ENCODE data around the gene EP400.

EP400 gene

DNA sequence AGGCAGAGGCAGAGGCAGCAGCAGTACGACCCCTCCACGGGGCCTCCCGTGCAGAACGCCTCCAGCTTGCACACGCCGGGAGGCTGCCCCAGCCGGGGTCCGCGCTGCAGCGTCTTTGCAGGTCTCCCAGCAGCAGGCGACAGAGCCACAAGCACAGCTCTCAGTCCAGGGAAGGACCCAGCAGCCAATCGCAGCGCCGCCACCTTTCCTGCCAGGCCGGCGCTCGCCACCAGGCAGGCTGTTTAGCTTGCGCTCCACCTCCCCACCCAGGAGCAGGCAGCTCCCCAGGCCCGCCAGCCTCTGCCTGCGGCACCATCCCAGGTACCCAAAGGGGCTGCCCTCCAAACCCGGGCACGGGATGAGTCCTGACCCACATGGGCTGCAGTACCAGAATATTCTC lies 169.1 kb downstream of the EP400 start:
- Mint-ChIP-seq H3K36me3 (ENCODE audit: low read depth) (peaks cover under 1% of the 10 kb centered on the region), H3K4me1 (ENCODE audit: low read depth) (no peaks in the 10 kb centered on the region), H3K9me3 (no peaks in the 10 kb centered on the region), H3K27ac (no peak overlapping the region), H3K27me3 (ENCODE audit: low read depth) (no peaks in the 10 kb centered on the region), H3K4me3 (no peak overlapping the region)

DNA sequence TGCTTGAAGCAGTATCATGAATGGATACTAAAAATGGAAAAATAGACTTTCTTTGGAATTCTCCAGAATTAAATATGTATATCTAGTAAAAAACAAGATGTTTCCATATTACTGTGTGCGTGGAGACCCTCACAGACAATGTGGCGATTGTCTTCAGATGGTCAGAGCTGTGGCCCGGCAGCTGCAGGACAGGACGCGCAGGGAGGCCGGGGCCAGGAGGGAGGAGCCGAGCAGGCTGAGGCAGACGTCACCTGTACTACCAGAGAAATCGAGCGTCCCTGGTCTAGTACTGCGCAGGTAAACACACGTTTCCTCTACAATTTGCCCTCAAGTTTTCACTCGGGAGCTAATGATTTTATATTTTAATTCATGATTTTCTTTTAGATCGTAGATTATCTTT lies 171.5 kb downstream of the EP400 start:
- no peaks in the 10 kb centered on the region for H3K4me1 Mint-ChIP-seq (ENCODE audit: low read depth)
- no peaks in the 10 kb centered on the region for H3K27me3 Mint-ChIP-seq (ENCODE audit: low read depth)
- H3K4me3 Mint-ChIP-seq: no peak overlapping the region
- H3K27ac Mint-ChIP-seq: no peak overlapping the region
- peaks cover 10% of the 10 kb centered on the region for H3K36me3 Mint-ChIP-seq (ENCODE audit: low read depth)
- H3K9me3 Mint-ChIP-seq: no peaks in the 10 kb centered on the region

DNA sequence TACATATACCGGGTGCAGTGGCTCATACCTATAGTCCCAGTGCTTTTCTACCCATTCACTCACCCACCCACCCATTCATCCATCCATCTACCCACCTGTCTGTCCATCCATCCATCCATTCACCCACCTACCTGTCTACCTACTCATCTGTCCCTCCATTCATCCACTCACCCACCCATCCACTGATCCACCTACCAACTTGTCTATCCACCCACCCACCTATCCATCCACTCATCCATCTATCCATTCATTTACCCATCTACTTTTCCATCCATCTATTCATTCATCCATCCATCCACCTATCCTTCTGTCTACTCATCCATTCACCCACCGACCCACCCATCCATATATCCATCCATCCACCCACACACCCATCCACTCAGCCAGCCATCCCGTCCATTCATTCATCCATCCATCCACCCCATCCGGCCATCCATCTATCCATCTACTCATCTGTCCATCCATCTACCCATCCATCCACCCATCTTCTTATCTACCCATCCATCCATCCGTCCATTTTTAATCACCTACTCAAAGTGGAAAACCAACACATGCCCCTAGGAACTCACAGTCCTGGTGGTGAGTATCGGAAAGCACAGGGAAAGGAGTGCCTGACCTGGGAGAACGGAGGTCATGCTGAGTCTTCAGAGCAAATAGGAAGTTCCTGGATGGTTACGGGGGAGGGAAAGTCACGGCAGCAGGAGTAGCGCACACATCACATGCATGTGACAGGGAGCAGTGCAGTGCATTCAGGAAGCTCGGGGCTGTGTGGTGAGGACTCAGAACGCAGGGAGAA lies 174.4 kb downstream of the EP400 start:
- Mint-ChIP-seq H3K4me1 (ENCODE audit: low read depth) (no peaks in the 10 kb centered on the region), H3K27me3 (ENCODE audit: low read depth) (no peaks in the 10 kb centered on the region), H3K4me3 (no peak overlapping the region), H3K9me3 (peaks cover 7% of the 10 kb centered on the region), H3K36me3 (ENCODE audit: low read depth) (peaks cover 24% of the 10 kb centered on the region), H3K27ac (peak overlapping the region; percentile 9)

DNA sequence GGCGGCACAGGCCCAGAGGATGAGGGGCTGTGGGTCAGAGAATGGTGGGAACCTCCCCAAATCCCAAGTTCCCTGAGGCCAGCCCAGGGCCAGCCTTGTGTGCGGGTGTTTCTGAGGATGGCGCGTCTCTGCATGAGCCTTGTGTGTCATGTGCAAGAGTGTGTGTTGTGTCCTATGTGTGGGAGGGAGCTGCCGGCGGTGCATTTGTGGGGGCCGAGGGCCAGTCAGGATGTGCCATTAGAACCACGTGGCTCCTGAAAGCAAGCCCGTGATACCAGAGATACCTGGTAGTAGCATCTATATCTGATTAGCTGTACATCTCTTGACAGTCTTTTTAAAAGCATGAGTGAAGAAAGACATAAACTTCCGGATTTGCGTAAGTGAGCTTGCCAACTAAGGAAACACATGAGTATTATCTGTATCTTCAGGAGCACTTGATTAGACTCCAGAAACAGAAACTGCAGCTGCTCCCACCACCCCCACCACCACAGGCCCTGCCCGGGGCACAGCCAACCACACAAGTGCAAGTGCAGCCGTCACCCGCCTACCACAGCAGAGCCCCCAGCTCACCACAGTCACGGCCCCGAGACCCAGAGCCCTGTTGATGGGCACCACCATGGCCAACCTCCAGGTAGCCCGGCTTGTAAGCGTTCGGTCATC lies 175.2 kb downstream of the EP400 start:
- H3K36me3 Mint-ChIP-seq (ENCODE audit: low read depth): peaks cover 24% of the 10 kb centered on the region
- peaks cover 7% of the 10 kb centered on the region for H3K9me3 Mint-ChIP-seq
- no peak overlapping the region for H3K27ac Mint-ChIP-seq
- no peak overlapping the region for H3K4me3 Mint-ChIP-seq
- no peaks in the 10 kb centered on the region for H3K27me3 Mint-ChIP-seq (ENCODE audit: low read depth)
- H3K4me1 Mint-ChIP-seq (ENCODE audit: low read depth): no peaks in the 10 kb centered on the region

DNA sequence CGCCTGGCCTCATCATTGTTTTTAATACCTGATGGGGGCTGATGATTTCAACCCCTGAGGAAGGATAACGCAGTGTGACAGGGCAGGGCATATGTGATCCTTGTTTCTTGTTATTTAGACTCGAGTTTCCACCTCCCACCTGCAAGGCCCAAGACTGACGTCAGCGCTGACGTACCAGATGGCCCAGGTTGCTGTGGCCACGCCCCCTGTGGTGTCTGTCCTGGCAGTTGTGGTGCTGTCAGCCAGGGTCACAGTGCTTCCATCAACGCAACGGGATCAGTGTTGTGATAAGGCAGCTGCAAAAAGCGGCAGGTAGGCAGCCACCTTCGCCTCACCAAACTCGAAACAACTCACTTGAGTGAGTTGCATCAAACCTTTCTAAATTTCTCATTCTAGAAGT lies 176.0 kb downstream of the EP400 start:
- H3K9me3 Mint-ChIP-seq: peaks cover 7% of the 10 kb centered on the region
- no peaks in the 10 kb centered on the region for H3K27me3 Mint-ChIP-seq (ENCODE audit: low read depth)
- H3K36me3 Mint-ChIP-seq (ENCODE audit: low read depth): peaks cover 24% of the 10 kb centered on the region
- H3K4me1 Mint-ChIP-seq (ENCODE audit: low read depth): no peaks in the 10 kb centered on the region
- no peak overlapping the region for H3K27ac Mint-ChIP-seq
- H3K4me3 Mint-ChIP-seq: no peak overlapping the region

DNA sequence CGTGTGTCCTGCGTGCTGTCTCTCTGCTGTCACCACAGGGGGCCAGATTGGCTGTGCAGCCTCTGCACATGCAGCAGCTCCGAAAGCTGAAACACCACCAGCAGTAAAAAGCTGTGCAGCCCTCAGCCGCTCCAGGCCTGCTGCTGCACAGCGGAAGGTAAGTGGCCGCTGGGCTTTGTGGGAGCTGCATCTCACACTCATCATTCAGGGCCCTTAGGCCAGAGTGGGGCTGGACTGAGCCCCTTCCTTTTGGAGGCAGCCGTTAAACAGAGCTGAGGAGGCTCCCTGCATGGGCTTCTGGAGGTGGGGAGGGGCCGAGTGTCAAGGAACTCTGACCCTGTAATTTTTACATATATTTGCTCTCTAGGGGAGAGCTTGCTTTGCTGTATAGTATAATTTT lies 177.3 kb downstream of the EP400 start:
- H3K9me3 Mint-ChIP-seq: peaks cover 7% of the 10 kb centered on the region
- no peak overlapping the region for H3K27ac Mint-ChIP-seq
- no peaks in the 10 kb centered on the region for H3K27me3 Mint-ChIP-seq (ENCODE audit: low read depth)
- no peaks in the 10 kb centered on the region for H3K4me1 Mint-ChIP-seq (ENCODE audit: low read depth)
- H3K36me3 Mint-ChIP-seq (ENCODE audit: low read depth): peaks cover 24% of the 10 kb centered on the region
- no peak overlapping the region for H3K4me3 Mint-ChIP-seq

DNA sequence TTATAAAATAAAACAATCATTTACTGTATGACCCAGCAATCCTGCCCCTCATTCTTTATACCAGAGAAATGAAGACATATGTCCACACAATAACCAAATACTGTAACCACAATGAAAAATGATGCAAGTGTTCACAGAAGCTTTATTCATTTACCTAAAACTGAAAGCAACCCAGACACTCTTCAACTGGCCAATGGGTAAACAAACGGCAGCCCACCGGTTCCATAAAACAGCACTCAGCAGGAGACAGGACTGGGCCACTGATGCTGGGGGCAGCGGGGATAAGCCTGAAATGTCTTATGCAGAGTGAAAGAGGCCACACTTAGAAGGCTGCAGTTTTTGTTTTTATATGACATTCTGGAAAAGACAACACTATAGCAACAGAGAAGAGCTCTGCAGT lies 179.3 kb downstream of the EP400 start:
- H3K36me3 Mint-ChIP-seq (ENCODE audit: low read depth): peaks cover 22% of the 10 kb centered on the region
- H3K9me3 Mint-ChIP-seq: peaks cover 7% of the 10 kb centered on the region
- no peak overlapping the region for H3K27ac Mint-ChIP-seq
- H3K27me3 Mint-ChIP-seq (ENCODE audit: low read depth): no peaks in the 10 kb centered on the region
- H3K4me1 Mint-ChIP-seq (ENCODE audit: low read depth): no peaks in the 10 kb centered on the region
- H3K4me3 Mint-ChIP-seq: no peak overlapping the region

DNA sequence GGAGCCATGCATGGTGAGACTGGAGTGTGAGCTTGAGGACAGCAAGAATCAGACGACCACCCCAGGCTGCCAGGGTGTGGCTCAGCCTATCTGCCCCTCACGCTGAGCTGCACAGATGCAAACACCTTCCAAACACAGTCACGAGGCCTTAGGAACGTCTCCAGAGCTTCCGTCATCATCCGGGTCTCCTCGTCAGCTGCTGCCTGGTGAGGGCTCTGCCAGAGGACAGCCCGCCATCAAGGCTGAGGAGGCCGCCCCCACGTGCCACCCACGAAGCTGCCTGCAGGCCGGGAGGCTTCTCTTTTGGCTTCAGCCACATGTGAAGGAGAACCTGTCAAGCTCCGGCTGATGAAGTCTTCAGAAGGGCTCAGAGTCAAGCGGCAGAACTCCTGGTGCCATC lies 180.9 kb downstream of the EP400 start:
- Mint-ChIP-seq H3K9me3 (peaks cover 7% of the 10 kb centered on the region), H3K36me3 (ENCODE audit: low read depth) (peaks cover 16% of the 10 kb centered on the region), H3K4me1 (ENCODE audit: low read depth) (no peaks in the 10 kb centered on the region), H3K4me3 (no peak overlapping the region), H3K27me3 (ENCODE audit: low read depth) (no peaks in the 10 kb centered on the region), H3K27ac (no peak overlapping the region)

Measured in T-helper 1 cell treated with Interleukin-12 subunit alpha and Interleukin-12 subunit beta and Interleukin-4 antibody, amounts not matched to agents 30 μg/mL and 1 μg/mL, for 36 hours (primary cell).